Measurements from ENCODE around the gene FBXO48.
"Not testable (repeated sequence)": the region's sequence is repeated elsewhere in the genome, so short reads cannot be mapped to it uniquely, and the experiment has no call there.

GRCh38 chr2:68446425-68446824 is 20.7 kb downstream of the FBXO48 start:
- TF ChIP-seq SREBF2 (IDR thresholded peaks at IDR 0.05; ENCODE audit: low read length); CTCF (IDR thresholded peaks at IDR 0.05 in 2 of 3, conservative IDR thresholded peaks at IDR 0.05 in 1 of 3; ENCODE audit: control insufficient read depth in 2 of 3, extremely low read depth in 1 of 3, insufficient read depth in 1 of 3, low read depth in 3 of 3, low read length in 3 of 3); SMC3 (IDR thresholded peaks at IDR 0.05; ENCODE audit: borderline replicate concordance, low read length); DPF2 (IDR thresholded peaks at IDR 0.05): not testable (repeated sequence)
